ENCODE data around the gene ASCC3.
A peak's percentile ranks its signal among the peaks of the same experiment; 100 is the strongest.
"Not testable (repeated sequence)": the region's sequence is repeated elsewhere in the genome, so short reads cannot be mapped to it uniquely, and the experiment has no call there.

The ASCC3 gene

GRCh38 chr6:100796049-100796823, 84.9 kb downstream of the ASCC3 start:
- no peak for DNase-seq

- no peak for DNase-seq
Observed at GRCh38 chr6:100790084-100790483, 91.0 kb downstream of the ASCC3 start.

DNA sequence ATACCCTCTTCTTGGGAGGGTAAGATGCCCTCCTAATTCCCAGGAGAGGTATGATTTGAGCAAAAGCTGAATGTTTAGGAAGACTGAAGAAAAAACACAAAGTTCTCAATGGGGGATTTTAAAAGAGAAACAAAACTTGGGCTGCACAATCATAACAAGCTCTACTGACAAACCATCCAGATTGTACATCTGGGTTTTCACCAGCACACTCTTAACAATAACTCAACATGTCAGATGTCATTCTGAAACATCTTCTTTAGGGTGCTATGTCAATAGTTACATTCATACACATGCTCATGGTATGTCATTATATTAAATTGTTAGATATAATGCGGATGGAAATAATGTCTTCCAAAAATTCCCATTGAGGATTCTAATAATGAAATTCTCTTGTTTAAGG, 95.1 kb downstream of the ASCC3 start:
- no peak for DNase-seq

- DNase-seq: no peak
Observed at GRCh38 chr6:100780648-100781047, 100.5 kb downstream of the ASCC3 start.

DNA sequence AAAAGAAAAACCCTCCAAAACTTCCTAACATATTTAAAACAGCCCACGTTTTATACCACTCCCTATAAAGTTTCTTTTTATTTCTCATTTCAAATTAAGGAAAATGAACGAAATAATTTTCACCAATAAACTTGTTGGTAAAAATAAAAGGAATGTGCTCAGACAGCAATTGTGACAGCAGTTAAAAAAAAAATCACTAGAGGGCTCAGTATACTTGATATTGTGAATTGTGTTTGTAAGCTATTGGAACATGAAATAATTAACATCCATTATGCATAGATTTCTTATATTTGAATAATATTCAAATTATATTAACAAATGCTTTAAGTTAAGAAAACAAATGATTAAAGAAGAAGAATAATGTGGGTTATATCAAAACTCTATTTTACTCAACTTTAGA, 105.5 kb downstream of the ASCC3 start:
- no peak for DNase-seq

DNA sequence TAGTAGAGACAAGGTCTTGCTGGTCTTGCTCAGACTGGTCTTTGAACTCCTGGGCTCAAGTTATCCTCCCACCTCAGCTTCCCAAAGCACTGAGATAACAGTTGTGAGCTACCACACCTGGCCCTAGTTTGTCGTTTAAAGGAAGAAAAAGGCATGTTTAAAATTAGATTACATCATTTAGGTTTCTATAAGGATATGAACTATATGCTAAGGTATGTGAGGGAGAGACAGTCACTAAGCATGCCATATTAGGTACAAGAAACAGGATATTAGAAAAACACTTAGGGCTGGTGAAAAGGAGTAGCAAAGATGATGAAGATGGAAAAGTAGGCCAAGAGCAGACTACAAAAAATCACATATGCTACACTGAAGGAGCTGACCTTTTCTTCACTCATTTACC, 106.4 kb downstream of the ASCC3 start:
- DNase-seq: no peak

GRCh38 chr6:100768816-100769351, 112.2 kb downstream of the ASCC3 start:
- no peak for DNase-seq

- DNase-seq: no peak
Observed at GRCh38 chr6:100763617-100764241, 117.4 kb downstream of the ASCC3 start.

DNA sequence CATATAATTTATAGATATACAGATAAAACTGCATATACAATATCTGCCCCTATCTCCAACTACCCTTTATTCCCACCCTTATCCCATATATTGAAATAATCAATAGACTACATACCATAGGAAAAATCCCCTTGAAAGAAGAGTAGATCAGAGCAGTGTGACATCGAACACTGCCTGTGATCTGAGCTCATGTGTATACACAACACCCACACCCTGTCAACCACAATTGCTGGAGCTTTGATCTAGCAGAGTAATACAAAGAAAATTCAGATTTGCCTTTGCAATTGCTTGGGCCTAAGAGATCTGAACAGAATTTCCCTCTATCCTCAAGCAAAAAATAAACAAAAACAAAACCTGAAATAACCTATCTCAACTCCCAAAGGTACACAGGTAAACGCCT, 119.3 kb downstream of the ASCC3 start:
- no peak for DNase-seq

DNA sequence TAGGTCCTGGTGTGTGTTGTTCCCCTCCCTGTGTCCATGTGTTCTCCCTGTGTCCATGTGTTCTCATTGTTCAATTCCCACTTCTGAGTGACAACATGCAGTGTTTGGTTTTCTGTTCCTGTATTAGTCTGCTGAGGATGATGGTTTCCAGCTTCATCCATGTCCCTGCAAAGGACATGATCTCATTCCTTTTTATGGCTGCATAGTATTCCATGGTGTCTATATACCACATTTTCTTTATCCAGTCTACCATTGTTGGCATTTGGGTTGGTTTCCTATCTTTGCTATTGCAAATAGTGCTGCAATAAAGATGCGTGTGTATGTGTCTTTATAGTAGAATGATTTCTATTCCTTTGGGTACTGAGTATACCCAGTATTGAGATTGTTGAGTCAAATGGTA, 122.7 kb downstream of the ASCC3 start:
- not testable (repeated sequence) for DNase-seq

DNA sequence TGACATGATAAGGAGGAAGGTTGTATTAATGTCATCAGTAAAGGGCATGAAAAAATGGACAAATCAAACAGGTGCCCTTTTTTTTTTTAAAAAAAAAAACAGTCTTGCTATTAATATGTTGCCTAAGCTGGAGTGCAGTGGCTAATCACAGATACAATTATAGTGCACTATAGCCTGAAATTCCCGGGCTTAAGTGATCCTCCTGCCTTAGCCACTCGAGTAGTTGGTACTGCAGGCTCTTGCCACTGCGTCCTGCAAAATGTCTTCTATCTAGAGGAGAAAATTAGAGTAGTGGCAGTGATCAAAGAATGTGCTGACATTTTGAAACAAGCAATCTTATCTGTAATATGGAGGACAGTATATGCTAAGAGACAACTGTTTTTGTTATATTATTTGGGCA, 127.7 kb downstream of the ASCC3 start:
- no peak for DNase-seq

- no peak for DNase-seq
Observed at GRCh38 chr6:100751590-100751989, 129.5 kb downstream of the ASCC3 start.

DNA sequence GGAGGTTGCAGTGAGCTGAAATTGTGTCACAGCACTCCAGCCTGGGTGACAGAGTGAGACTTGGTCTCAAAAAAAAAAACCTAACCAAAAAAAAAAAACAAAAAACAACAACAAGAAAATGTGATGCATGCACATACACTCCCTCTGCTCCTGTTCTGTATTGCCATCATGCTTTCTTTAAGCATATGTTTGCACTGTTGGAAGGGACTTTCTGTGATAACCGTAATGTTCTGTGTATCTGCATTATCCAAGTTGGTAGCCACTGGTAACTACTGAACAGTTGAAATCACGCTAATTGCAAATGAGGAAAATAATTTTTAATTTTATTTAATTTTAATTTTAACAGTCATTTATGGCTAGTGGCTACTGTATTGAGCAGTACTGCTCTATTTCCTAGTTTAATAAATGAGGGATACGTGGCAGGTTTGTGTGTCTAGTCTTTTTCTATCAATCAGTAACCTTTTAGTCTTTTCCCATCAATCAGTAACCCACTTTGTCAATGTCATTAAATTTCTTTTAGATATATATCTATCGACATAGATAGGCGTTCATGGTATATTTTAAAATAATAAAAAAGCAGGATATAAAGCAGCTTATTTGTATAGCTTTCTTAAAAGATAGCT, 135.6 kb downstream of the ASCC3 start:
- DNase-seq: no peak

- DNase-seq: no peak
Observed at GRCh38 chr6:100740439-100740838, 140.7 kb downstream of the ASCC3 start.

DNA sequence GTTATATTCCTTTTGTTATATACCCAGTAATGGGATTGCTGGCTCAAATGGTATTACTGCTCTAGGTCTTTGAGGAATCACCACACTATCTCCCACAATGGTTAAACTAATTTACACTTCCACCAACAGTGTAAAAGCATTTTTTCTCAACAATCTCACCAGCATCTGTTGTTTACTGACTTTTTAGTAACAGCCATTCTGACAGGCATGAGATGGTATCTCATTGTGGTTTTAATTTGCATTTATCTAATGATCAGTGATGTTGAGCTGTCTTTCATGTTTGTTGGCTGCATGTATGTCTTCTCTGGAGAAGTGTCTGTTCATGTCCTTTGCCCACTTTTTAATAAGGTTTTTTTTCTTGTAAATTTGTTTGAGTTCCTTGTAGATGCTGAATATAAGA, 143.4 kb downstream of the ASCC3 start:
- DNase-seq: peak; percentile 10

DNA sequence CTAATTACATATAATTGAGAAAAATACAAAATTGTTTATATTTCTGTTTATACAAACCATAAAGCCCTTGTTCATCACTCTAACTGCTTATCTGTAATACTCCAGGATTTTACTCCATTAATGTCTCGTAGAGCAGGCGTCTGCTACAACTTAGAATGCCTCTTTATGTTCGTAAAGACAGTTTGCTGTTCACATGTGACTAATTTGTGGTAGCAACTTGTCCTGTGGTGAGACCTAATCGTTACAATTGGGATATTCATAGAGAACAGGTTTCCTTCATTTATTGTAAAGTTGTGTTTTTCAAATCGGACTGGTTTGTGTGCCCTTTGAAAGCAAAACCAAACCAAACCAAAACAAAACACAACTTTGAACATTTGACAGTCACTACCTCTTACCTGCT, 149.7 kb downstream of the ASCC3 start:
- no peak for DNase-seq

- DNase-seq: no peak
Observed at GRCh38 chr6:100730001-100730980, 150.8 kb downstream of the ASCC3 start.

- no peak for DNase-seq
Observed at GRCh38 chr6:100726666-100727065, 154.5 kb downstream of the ASCC3 start.

- DNase-seq: no peak
Observed at GRCh38 chr6:100724696-100725095, 156.4 kb downstream of the ASCC3 start.

GRCh38 chr6:100724222-100724621, 156.9 kb downstream of the ASCC3 start:
- no peak for DNase-seq

DNA sequence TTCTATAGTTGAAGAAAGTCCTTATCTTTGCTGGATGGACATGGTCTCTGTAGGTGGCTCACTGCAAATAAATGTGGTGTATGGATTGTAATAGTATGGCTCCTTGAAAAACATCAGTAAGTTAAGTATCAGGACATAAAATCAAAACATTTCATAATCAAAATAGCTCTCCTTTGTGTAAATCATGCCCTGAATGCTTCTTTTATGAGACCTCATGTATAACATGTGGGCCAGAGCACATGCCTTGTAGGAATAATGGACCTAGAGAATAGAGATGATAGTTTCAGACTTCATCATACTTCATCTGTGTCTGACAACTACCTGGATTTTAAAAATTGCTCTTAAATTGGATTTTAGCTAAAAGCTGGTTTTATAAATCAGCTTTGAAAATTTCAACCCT, 159.9 kb downstream of the ASCC3 start:
- DNase-seq: no peak

DNA sequence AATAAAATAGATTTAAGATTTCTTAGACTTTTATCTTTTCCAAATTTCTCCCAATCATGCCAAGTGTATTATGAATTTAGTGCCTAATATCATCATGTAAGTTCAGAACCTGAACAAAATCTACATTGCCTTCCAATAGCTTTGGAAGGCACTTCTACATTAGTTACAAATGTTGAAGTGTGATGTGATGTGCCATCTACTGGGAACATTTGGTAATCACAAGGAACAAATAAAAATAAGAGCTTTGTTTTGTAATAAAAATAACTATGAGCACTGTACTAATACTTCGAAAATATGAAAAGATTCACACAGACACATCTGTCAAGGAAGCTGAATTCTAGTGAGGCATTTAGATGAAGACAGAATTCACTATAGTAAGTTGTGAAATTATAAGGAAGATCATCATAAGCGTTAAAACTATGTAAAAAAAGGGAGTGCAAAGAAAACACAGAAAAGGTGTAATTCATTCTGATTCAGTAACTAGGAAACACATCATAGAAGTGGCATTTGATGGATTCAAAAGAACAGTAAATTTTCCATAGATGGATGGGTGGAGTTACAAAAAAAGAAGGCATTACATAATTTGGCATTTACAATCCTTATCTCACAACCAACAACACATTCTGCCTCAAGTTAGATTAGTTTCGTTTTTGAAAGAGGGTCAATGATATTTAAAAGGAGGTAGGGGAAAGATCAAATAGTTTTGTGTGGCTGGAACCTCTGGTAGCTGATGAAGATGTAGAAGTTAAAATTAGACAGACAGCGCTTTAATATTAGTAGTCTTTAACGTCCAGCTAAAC, 161.0 kb downstream of the ASCC3 start:
- peak; percentile 37 for DNase-seq
